Activated CD4-positive, alpha-beta T cell treated with anti-CD3 and anti-CD28 coated beads, Interleukin-2, amount 10 ng/mL, durations not matched to agents 7 days and 5 days (primary cell): Measurements from ENCODE around the gene DNAH8. TPM values are rescaled to one million over a fixed set of nuclear protein-coding genes. Genes with fewer than 3 reads are reported as not detected.

Experiments used
- CTCF ChIA-PET: fragments of 350-600 bp; sonication (Branson Sonifier 250); formaldehyde crosslinking; loops from one replicate; lab custom pipeline; 2021; ENCODE audit warnings: antibody characterized with exemption; lab: Charles Lee
- POLR2A ChIA-PET: fragments of 350-600 bp; sonication (Branson Sonifier 250); formaldehyde crosslinking; loops from one replicate; lab custom pipeline; 2021; ENCODE audit warnings: antibody characterized with exemption; lab: Charles Lee
- DNase-seq: peaks from one replicate; pipeline ENCODE4 v3.0.0-alpha.2; 2020
- H3K27ac Mint-ChIP-seq: one replicate; pipeline ENCODE4 v1.8.0; 2021; ENCODE audit warnings: mild to moderate bottlenecking, moderate library complexity, mixed read lengths
- H3K27me3 Mint-ChIP-seq: one replicate; pipeline ENCODE4 v1.8.0; 2021; ENCODE audit warnings: mixed read lengths
- H3K36me3 Mint-ChIP-seq: one replicate; pipeline ENCODE4 v1.8.0; 2021; ENCODE audit warnings: low read depth, mixed read lengths
- H3K4me1 Mint-ChIP-seq: one replicate; pipeline ENCODE4 v1.8.0; 2021; ENCODE audit warnings: mixed read lengths
- H3K4me3 Mint-ChIP-seq: one replicate; pipeline ENCODE4 v1.8.0; 2021; ENCODE audit warnings: mild to moderate bottlenecking, moderate library complexity, mixed read lengths
- H3K9me3 Mint-ChIP-seq: one replicate; pipeline ENCODE4 v1.8.0; 2021; ENCODE audit warnings: mixed read lengths
- total RNA-seq, 2 experiments: library from RNA; stranded (reverse); gene quantifications; one replicate each; pipeline ENCODE4 v1.2.3, GENCODE V29; 2021

Gene DNAH8
- total RNA-seq, 2 experiments from 2014 or later, result 0.07 to 0.10 TPM

DNA sequence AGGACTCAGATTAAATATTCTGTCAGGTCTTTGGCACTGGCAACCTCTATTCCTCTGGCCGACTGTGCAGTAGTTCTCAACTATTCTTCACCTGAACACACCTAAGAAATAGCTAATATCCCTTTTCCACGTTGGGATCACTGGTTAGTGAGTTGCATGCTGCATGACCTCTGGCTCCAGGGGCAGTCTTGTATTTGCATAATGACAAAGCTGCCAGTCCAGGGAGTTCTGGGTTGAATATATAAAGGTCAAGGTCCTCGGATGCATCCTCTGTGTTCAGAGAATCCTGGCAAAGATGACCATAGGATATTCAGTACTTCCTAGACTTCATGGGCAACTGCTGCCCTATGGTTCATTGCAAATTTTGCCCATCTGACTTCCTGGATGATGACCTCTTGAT is 131.2 kb downstream of the DNAH8 start:
- Mint-ChIP-seq H3K27ac (no peak overlapping the region), H3K36me3 (no peaks in the 10 kb centered on the region), H3K27me3 (peaks cover 14% of the 10 kb centered on the region), H3K4me1 (no peaks in the 10 kb centered on the region), H3K9me3 (no peaks in the 10 kb centered on the region), H3K4me3 (no peak overlapping the region)
- CTCF ChIA-PET, result interaction anchor here (1.1 kb wide), 1 partner anchor 26 kb away, joined by 3 read pairs; no protein-coding TSS in a partner anchor
- POLR2A ChIA-PET, result no interaction called here
- no peak for DNase-seq

DNA sequence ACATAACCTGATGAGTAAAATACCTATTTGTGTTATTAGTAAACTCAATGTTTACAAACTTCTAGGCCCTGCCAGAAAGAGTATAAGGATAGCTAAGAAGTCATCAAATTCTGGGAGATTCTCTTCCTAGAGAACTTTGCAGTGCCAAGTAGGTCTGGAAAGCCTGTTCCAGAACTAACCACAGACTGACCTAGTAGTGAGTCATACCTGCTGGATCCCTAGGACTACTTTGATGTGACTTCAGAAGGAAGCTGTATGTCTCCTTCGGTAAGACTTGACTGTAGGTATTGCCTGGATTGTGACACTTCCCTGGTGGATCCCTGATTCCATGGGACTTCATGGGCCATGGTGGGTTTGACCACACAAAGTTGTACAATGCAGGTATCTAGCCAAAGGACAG is 131.7 kb downstream of the DNAH8 start:
- Mint-ChIP-seq H3K36me3 (no peaks in the 10 kb centered on the region), H3K4me3 (no peak overlapping the region), H3K27me3 (peaks cover 16% of the 10 kb centered on the region), H3K4me1 (no peaks in the 10 kb centered on the region), H3K27ac (no peak overlapping the region), H3K9me3 (no peaks in the 10 kb centered on the region)
- DNase-seq, result no peak
- ChIA-PET POLR2A (no interaction called here), CTCF (interaction anchor here (1.1 kb wide), 1 partner anchor 26 kb away, joined by 3 read pairs; no protein-coding TSS in a partner anchor)

DNA sequence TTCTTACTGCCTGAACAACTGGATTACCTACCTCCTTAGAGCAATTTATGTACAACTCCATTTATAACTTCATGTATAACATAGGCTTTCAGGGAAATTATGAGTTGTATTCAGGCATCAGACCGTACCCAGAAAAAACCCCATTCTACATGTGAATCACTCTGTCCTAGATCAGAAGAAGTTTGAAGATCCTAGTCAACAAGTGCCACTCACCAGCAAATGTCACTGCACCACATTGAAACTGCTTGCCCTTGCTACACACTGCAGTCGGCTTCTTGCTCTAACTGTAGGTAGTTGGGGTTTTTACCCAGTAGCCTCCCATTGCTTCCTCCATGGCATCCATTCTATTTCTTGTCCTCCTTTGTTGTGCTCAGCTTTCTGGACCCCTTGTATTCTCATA is 132.4 kb downstream of the DNAH8 start:
- H3K27ac Mint-ChIP-seq, result no peak overlapping the region
- H3K9me3 Mint-ChIP-seq, result no peaks in the 10 kb centered on the region
- ChIA-PET CTCF (no interaction called here), POLR2A (no interaction called here)
- no peak overlapping the region for H3K4me3 Mint-ChIP-seq
- no peaks in the 10 kb centered on the region for H3K36me3 Mint-ChIP-seq
- H3K27me3 Mint-ChIP-seq, result peaks cover 19% of the 10 kb centered on the region
- no peak for DNase-seq
- H3K4me1 Mint-ChIP-seq, result no peaks in the 10 kb centered on the region

DNA sequence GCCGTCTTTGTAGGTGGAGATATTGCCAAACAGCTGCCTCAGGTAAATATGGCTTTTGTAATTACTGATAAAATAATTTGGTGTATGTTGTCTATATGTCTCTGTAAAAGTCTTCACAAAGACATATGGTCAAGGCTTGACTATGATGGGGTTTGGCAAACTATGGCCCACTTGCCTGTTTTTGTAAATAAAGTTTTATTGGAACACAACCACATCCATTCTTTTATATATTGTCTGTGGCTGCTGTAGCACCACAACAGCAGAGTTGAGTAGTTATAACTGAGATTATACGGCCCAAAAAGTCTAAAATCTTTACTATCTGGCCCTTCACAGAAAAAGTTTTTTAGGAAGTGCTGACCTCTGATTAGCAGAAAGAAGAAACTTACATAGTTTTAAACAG is 133.6 kb downstream of the DNAH8 start:
- DNase-seq, result no peak
- H3K27ac Mint-ChIP-seq, result no peak overlapping the region
- H3K9me3 Mint-ChIP-seq, result no peaks in the 10 kb centered on the region
- CTCF ChIA-PET, result no interaction called here
- H3K4me3 Mint-ChIP-seq, result no peak overlapping the region
- peaks cover 19% of the 10 kb centered on the region for H3K27me3 Mint-ChIP-seq
- no peaks in the 10 kb centered on the region for H3K36me3 Mint-ChIP-seq
- POLR2A ChIA-PET, result no interaction called here
- no peaks in the 10 kb centered on the region for H3K4me1 Mint-ChIP-seq

DNA sequence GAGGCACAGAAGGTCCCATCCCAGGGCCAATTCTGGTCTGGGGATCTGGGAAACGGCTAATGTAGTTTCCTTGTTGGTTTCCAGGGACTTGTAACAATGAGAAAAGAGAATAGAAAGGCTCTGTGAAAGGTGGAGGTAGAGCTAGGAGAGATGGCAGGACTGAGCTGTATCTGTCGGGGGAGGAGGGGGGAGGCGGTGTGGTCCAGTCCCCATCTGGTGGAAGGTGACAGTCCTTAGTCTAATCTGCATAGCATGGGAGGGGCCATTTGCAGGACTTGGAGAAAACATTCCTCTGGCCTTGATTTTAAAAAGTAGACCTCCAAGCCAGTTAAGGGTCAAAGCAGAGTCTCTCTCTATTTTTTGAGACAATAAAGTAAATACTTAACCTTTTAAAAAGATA is 137.1 kb downstream of the DNAH8 start:
- POLR2A ChIA-PET, result no interaction called here
- no peak for DNase-seq

DNA sequence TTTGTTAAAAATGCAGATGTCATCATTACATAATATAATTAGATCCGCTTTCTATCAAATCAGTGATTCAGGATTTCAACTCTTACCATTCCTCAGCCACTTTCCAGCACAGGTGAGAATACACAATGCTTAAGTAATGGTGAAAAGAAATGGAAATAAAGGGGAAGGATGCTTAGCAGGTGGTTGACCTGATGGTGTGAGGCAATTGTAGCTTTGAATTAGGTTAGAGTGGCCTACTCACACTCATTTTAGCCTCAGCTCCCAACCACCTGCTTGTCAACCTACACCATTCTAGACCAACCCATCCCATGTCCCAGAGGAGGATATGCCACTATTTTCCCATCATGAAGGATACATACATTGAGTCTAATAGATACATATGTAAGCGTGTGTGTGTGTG is 138.1 kb downstream of the DNAH8 start:
- H3K9me3 Mint-ChIP-seq, result no peaks in the 10 kb centered on the region
- no peaks in the 10 kb centered on the region for H3K4me1 Mint-ChIP-seq
- DNase-seq, result no peak
- ChIA-PET POLR2A (no interaction called here), CTCF (no interaction called here)
- no peak overlapping the region for H3K4me3 Mint-ChIP-seq
- no peak overlapping the region for H3K27ac Mint-ChIP-seq
- H3K36me3 Mint-ChIP-seq, result no peaks in the 10 kb centered on the region
- peaks cover 28% of the 10 kb centered on the region for H3K27me3 Mint-ChIP-seq

More for the DNA sequence above, 137.1 kb downstream of the DNAH8 start:
- H3K36me3 Mint-ChIP-seq, result no peaks in the 10 kb centered on the region
- no peaks in the 10 kb centered on the region for H3K9me3 Mint-ChIP-seq
- no peak overlapping the region for H3K27ac Mint-ChIP-seq
- no peaks in the 10 kb centered on the region for H3K4me1 Mint-ChIP-seq
- H3K27me3 Mint-ChIP-seq, result peaks cover 25% of the 10 kb centered on the region
- no peak overlapping the region for H3K4me3 Mint-ChIP-seq
- CTCF ChIA-PET, result no interaction called here

DNA sequence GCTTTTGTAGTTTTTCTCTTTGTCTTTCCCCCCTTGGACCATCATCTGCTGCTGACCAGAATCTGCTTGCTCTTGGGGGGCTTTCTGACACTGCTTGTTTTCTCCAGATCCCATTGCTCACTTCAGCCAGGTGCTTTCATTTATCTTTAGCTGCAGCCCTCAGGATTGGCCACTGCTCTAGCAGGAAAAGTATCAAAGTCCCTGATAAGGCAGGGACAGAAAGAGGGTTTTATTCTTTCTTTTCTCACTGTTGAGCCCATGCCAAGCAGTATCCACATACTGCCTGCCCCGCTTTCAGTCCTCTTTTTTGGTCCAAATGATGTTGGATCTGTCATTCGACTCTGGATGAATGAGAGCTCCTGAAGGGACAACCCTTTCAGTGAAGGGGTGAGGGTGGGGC is 141.4 kb downstream of the DNAH8 start:
- Mint-ChIP-seq H3K36me3 (no peaks in the 10 kb centered on the region), H3K4me1 (no peaks in the 10 kb centered on the region), H3K9me3 (no peaks in the 10 kb centered on the region), H3K27me3 (peaks cover 24% of the 10 kb centered on the region), H3K4me3 (no peak overlapping the region), H3K27ac (no peak overlapping the region)
- CTCF ChIA-PET, result interaction anchor here (0.6 to 1.0 kb wide), 2 partner anchors 83 to 504 kb away, joined by 4 to 5 read pairs; no protein-coding TSS in a partner anchor
- POLR2A ChIA-PET, result no interaction called here
- DNase-seq, result no peak

DNA sequence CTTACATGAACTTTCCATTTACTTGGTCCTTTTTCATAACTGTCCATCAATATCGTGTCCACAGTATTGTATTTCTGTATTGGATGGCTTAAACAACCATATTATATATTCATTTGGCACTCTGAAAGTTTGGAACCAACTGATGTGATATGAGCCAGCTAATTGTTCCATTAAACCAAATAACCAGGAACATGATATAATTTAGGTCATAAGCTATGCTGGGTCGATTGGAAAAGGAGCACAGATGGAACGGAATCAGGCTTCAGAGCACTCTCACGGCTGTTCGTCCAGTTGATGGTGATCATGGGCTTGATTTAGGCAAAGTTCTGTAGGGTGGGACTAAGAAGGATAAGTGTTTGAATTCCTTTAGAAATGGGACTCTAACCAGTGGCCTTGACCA is 142.7 kb downstream of the DNAH8 start:
- ChIA-PET POLR2A (interaction anchor here (0.6 kb wide), 1 partner anchor 144 kb away, joined by 4 read pairs; no protein-coding TSS in a partner anchor), CTCF (no interaction called here)
- no peaks in the 10 kb centered on the region for H3K36me3 Mint-ChIP-seq
- no peak overlapping the region for H3K4me3 Mint-ChIP-seq
- DNase-seq, result no peak
- peaks cover 19% of the 10 kb centered on the region for H3K27me3 Mint-ChIP-seq
- H3K9me3 Mint-ChIP-seq, result no peaks in the 10 kb centered on the region
- no peak overlapping the region for H3K27ac Mint-ChIP-seq
- H3K4me1 Mint-ChIP-seq, result no peaks in the 10 kb centered on the region

DNA sequence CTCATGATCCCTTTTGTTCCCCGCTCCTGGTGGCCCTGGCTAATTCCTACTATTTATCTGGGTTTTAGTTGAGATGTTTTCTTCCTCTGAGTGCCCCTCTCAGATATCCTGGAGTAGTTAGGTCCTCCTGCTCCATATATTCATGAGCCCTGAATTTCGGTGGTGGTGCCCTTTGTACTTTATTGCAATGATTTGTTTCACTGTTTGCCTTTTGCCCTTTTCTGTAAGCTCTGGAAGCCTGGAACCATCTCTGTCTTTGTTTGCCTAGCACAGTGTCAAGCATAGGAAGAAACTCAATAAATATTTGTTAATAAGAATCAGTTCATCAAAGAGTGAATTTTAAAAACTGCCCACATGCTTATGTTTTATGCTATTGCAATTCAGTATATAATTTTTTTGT is 144.9 kb downstream of the DNAH8 start:
- H3K27ac Mint-ChIP-seq, result no peak overlapping the region
- H3K4me1 Mint-ChIP-seq, result no peaks in the 10 kb centered on the region
- H3K4me3 Mint-ChIP-seq, result no peak overlapping the region
- no peaks in the 10 kb centered on the region for H3K9me3 Mint-ChIP-seq
- no peaks in the 10 kb centered on the region for H3K36me3 Mint-ChIP-seq
- CTCF ChIA-PET, result no interaction called here
- H3K27me3 Mint-ChIP-seq, result peaks cover 19% of the 10 kb centered on the region
- DNase-seq, result no peak
- POLR2A ChIA-PET, result no interaction called here

DNA sequence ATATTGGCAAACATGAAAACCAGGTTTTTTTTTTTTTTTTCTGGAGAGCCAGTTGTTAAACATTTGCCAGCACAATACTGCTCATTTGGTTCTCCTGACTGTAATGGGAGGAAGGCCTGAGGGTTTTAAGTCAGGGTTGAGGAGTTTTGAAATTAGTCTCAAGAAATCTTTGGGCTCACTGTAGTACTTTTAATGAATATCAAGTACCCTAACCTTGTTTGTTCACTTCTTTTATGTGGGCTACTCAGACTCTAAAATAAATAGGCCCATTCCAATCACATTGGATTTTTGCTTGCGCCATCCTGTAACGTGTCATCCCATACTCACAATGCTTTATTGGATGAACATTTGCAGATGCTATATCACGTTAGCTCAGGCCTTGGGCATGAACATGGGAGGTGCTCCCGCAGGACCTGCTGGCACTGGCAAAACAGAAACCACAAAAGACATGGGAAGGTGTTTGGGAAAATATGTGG is 146.9 kb downstream of the DNAH8 start:
- Mint-ChIP-seq H3K27ac (no peak overlapping the region), H3K4me1 (no peaks in the 10 kb centered on the region), H3K36me3 (no peaks in the 10 kb centered on the region), H3K9me3 (no peaks in the 10 kb centered on the region), H3K4me3 (no peak overlapping the region), H3K27me3 (peaks cover 16% of the 10 kb centered on the region)
- ChIA-PET POLR2A (no interaction called here), CTCF (no interaction called here)
- DNase-seq, result no peak

DNA sequence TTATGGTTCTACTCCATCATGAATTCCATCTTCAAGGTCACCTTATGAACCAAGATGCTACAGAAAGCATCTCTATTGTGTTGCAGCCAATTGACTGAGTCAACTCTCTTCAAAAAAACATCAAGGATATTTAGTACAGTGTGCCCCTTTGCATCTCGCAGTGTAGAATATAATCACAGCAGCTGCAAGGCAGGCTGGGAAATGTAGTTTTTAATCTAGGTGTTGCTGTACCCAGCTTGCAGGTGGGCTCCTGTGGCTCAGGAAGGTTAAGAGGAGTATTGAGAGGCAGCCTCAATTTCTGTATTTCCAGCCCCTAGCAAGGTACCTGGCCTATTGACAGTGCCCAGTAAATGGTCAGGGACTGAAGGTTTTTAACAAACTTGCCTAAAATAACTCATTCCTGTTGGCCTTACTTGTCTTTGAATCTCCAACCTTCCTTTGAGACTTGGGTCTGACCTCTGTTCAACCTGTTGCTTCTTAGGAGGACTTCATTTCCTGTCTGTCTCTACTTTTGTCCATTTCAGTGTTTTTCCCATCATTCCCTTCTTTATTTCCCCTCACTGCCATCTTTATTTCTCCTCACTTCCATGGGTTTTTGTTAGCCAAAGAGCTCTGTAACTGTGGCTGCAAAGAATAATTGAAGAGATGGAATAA is 150.5 kb downstream of the DNAH8 start:
- Mint-ChIP-seq H3K4me3 (no peak overlapping the region), H3K36me3 (no peaks in the 10 kb centered on the region), H3K9me3 (no peaks in the 10 kb centered on the region), H3K4me1 (no peaks in the 10 kb centered on the region), H3K27me3 (peaks cover 10% of the 10 kb centered on the region), H3K27ac (no peak overlapping the region)
- ChIA-PET POLR2A (no interaction called here), CTCF (no interaction called here)
- DNase-seq, result no peak

DNA sequence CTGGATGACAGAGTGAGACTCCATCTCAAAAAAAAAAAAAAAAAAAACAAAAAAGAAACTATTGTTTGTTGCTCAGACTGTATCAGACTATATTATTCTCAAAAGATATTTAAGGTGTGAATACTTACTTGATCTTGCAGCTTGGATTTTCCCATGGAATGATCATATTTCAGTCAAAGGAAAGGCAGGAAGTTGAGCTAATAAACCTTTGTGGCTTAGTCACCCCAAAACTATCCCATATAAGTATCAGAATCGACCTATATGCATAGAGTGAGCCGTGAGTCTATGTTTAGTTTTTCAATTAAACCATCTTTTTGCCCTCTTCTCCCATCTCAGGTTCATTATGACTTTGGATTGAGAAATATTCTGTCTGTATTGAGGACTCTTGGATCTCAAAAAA is 152.6 kb downstream of the DNAH8 start:
- Mint-ChIP-seq H3K9me3 (no peaks in the 10 kb centered on the region), H3K27ac (no peak overlapping the region), H3K4me3 (no peak overlapping the region), H3K4me1 (peaks cover 1% of the 10 kb centered on the region), H3K27me3 (peaks cover 10% of the 10 kb centered on the region), H3K36me3 (no peaks in the 10 kb centered on the region)
- ChIA-PET POLR2A (no interaction called here), CTCF (interaction anchor here (0.6 kb wide), 1 partner anchor 45 kb away, joined by 3 read pairs; no protein-coding TSS in a partner anchor)
- no peak for DNase-seq

DNA sequence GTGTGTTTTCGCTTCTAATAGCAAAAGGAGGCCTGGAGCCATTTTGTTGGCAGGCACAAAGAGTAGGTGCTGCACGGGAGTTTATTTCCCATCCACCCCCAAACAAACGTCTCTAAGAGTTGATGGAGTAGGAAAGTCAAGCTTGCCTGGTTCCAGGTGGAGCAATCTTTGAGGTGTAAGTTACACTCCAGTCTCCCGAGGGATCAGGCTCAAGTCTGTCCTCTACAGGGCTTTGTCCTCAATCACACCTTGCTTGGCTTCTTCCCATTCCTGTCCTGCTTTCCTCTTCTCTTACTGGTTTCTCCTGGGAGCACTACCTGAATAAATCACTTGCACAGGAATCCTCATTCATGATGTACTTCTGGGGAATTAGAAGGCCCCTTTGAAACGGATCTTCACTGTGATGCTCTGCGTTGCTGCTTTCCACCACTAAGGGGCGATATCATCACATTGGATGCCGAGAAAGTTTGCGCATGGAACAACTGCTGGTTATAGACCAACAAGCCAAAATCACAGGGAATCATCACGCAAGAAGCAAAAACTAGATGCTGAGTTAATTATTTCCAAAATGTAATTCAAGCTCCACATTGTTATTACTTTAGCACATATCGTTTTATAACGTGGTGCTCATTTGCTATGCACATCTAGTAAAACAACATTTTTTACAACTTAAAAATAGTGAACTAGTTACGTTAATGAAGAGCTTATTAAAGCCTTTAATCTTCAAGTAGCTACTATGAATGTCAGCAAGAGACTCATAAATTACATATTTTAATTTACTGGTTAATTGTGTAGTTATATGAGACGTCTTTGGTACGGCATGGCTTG is 156.8 kb downstream of the DNAH8 start:
- peaks cover 23% of the 10 kb centered on the region for H3K4me1 Mint-ChIP-seq
- DNase-seq, result peak; percentile 66
- ChIA-PET POLR2A (no interaction called here), CTCF (interaction anchor here (0.6 to 1.0 kb wide), 4 partner anchors 26 to 288 kb away, joined by 3 read pairs; no protein-coding TSS in a partner anchor)
- peaks cover 8% of the 10 kb centered on the region for H3K27me3 Mint-ChIP-seq
- no peaks in the 10 kb centered on the region for H3K36me3 Mint-ChIP-seq
- H3K4me3 Mint-ChIP-seq, result no peak overlapping the region
- H3K27ac Mint-ChIP-seq, result no peak overlapping the region
- no peaks in the 10 kb centered on the region for H3K9me3 Mint-ChIP-seq
